Esophagus muscularis mucosa (tissue), 4 donors: ENCODE results near the gene CCDC106. TPM values are rescaled to one million over a fixed set of nuclear protein-coding genes. Genes with fewer than 3 reads are reported as not detected.

ENCODE experiments used
- DNase-seq: peaks from one replicate; pipeline ENCODE4 v3.0.0-alpha.2; 2017; ENCODE audit errors: extremely low spot score
- H3K27ac ChIP-seq, 4 donors: fragments of 200-600 bp; sonication (generic); replicated peaks in 1 of 4; 1 replicate in 3 of 4; 2 replicates in 1 of 4; pipeline ENCODE4 v1.5.1; 2016 to 2019; ENCODE audit warnings: mild to moderate bottlenecking in 1 of 4
- H3K27me3 ChIP-seq, 4 donors: fragments of 200-600 bp; sonication (generic); one replicate each; pipeline versions ENCODE4 v1.5.1 to v1.6.0; 2016 to 2019
- H3K36me3 ChIP-seq, 4 donors: fragments of 200-600 bp; sonication (generic); one replicate each; pipeline ENCODE4 v1.5.1; 2016 to 2019
- H3K4me1 ChIP-seq, 4 donors: fragments of 200-600 bp; sonication (generic); one replicate each; pipeline ENCODE4 v1.5.1; 2016 to 2019
- H3K4me3 ChIP-seq, 4 donors: fragments of 200-600 bp; sonication (generic); 1 replicate in 2 of 4; 2 replicates in 2 of 4; pipeline ENCODE4 v1.5.1; 2016 to 2019; ENCODE audit warnings: mild to moderate bottlenecking in 4 of 4, moderate library complexity in 1 of 4
- H3K9me3 ChIP-seq, 4 donors: fragments of 200-600 bp; sonication (generic); 1 replicate in 3 of 4; 2 replicates in 1 of 4; pipeline ENCODE4 v1.5.1; 2016 to 2019
- CTCF ChIP-seq, 3 experiments: fragments of 200-600 bp in 2 of 3; fragments of 450-650 bp in 1 of 3; sonication (generic) in 2 of 3; IDR thresholded peaks; one replicate each; pipeline ENCODE4 v1.5.1; 2017 to 2019; ENCODE audit warnings: antibody characterized with exemption in 3 of 3, mild to moderate bottlenecking in 2 of 3, moderate library complexity in 1 of 3
- EP300 ChIP-seq: sonication (generic); formaldehyde crosslinking; IDR thresholded peaks from one replicate; pipeline ENCODE4 v1.6.1; 2017; ENCODE audit warnings: antibody characterized with exemption
- POLR2A ChIP-seq: fragments of 450-650 bp; IDR thresholded peaks from one replicate; pipeline ENCODE4 v1.6.1; 2017; ENCODE audit warnings: antibody characterized with exemption, moderate library complexity, mild to moderate bottlenecking, low read depth
- POLR2AphosphoS5 ChIP-seq, 2 donors: sonication (generic); formaldehyde crosslinking; IDR thresholded peaks; one replicate each; pipeline ENCODE4 v1.6.1; 2017; ENCODE audit warnings: antibody characterized with exemption in 2 of 2
- WGBS: methylation state at CpG from one replicate; pipeline ENCODE4 v1.1.5; 2018; 5-methylcytosine and 5-hydroxymethylcytosine counted together
- intact Hi-C: fragments of 100-400 bp; cut with DNase I; formaldehyde crosslinking; loops from one replicate; pipeline ENCODE4 v1.15.1; 2023
- total RNA-seq, 4 donors: library from RNA; depleted of rRNA; stranded (reverse); fragments of >200 nt; gene quantifications; one replicate each; pipeline versions ENCODE4 v1.1.0 to v1.2.1, GENCODE V29; 2016

CCDC106 gene
- total RNA-seq, 4 donors from 2014 or later, result 9.4 to 22.0 (median 19.2) TPM

DNA sequence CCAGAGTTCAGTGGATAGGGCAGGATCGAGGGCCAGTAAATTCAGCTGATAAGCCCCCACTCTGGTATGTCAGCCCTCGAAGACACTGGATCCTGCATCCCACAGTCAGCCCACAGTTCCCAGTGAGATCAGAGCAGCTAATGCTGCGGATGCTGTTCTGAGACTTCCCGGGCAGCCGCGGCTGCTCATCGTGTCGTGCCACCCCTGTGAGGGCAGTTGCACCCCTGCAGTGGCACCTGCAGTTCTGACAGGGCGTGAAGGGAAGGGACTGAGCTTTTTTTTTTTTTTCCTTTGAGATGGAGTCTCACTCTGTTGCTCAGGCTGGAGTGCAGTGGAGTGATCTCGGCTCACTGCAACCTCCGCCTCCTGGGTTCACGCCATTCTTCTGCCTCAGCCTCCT, 19.5 kb downstream of the CCDC106 start:
- Histone ChIP-seq H3K4me1 (peaks cover 0 to 43% (median 14%) of the 10 kb centered on the region in 4 donors), H3K36me3 (peaks cover 82 to 97% (median 92%) of the 10 kb centered on the region in 4 donors), H3K9me3 (no peaks in the 10 kb centered on the region), H3K4me3 (no peak overlapping the region), H3K27ac (no peak overlapping the region), H3K27me3 (no peaks in the 10 kb centered on the region)
- intact Hi-C loops, result no loop called here
- TF ChIP-seq POLR2A (no peak), EP300 (no peak), POLR2AphosphoS5 (IDR thresholded peaks at IDR 0.05) (no peak), CTCF (IDR thresholded peaks at IDR 0.05) (no peak)
- 91% methylated on average over 7 of the region's 12 CpGs for WGBS
- DNase-seq, result no peak

- peaks cover 77 to 97% (median 90%) of the 10 kb centered on the region in 4 donors for H3K36me3 ChIP-seq
Observed at GRCh38 chr19:55667958-55668357, 19.9 kb downstream of the CCDC106 start.

GRCh38 chr19:55668603-55669348, 20.8 kb downstream of the CCDC106 start:
- no peak overlapping the region for H3K27ac ChIP-seq
- no peaks in the 10 kb centered on the region for H3K27me3 ChIP-seq
- TF ChIP-seq POLR2A (no peak), CTCF (IDR thresholded peaks at IDR 0.05) (no peak), POLR2AphosphoS5 (IDR thresholded peaks at IDR 0.05) (no peak), EP300 (no peak)
- H3K9me3 ChIP-seq, result no peaks in the 10 kb centered on the region
- 86% methylated on average over 29 of the region's 30 CpGs for WGBS
- H3K4me3 ChIP-seq, result no peak overlapping the region
- no peak for DNase-seq
- intact Hi-C loops, result no loop called here
- peaks cover 69 to 96% (median 87%) of the 10 kb centered on the region in 4 donors for H3K36me3 ChIP-seq
- H3K4me1 ChIP-seq, result peaks cover 0 to 42% (median 15%) of the 10 kb centered on the region in 4 donors

More at GRCh38 chr19:55667958-55668357, 19.9 kb downstream of the CCDC106 start:
- Histone ChIP-seq H3K9me3 (no peaks in the 10 kb centered on the region), H3K27ac (no peak overlapping the region), H3K27me3 (no peaks in the 10 kb centered on the region), H3K4me3 (no peak overlapping the region), H3K4me1 (peaks cover 0 to 41% (median 14%) of the 10 kb centered on the region in 4 donors)
- no peak for DNase-seq
- no peak for TF ChIP-seq POLR2A
- no peak for TF ChIP-seq CTCF (IDR thresholded peaks at IDR 0.05)
- TF ChIP-seq POLR2AphosphoS5 (IDR thresholded peaks at IDR 0.05), result no peak
- TF ChIP-seq EP300, result no peak
- WGBS, result 72% methylated on average over 9 of the region's 11 CpGs
- intact Hi-C loops, result no loop called here

GRCh38 chr19:55669418-55670279, 21.6 kb downstream of the CCDC106 start:
- TF ChIP-seq POLR2AphosphoS5 (IDR thresholded peaks at IDR 0.05), result no peak
- no peak for TF ChIP-seq POLR2A
- TF ChIP-seq CTCF (IDR thresholded peaks at IDR 0.05), result no peak
- TF ChIP-seq EP300, result no peak
- intact Hi-C loops, result no loop called here
- H3K36me3 ChIP-seq, result peaks cover 60 to 93% (median 85%) of the 10 kb centered on the region in 4 donors
- DNase-seq, result no peak
- H3K27me3 ChIP-seq, result no peaks in the 10 kb centered on the region
- H3K4me1 ChIP-seq, result peaks cover 5 to 51% (median 21%) of the 10 kb centered on the region in 4 donors
- no peak overlapping the region for H3K4me3 ChIP-seq
- H3K9me3 ChIP-seq, result no peaks in the 10 kb centered on the region
- WGBS, result 87% methylated on average over 34 of the region's 43 CpGs
- H3K27ac ChIP-seq, result no peak overlapping the region
